Measurements from ENCODE around the gene MALRD1. TPM values are rescaled to one million over a fixed set of nuclear protein-coding genes. Genes with fewer than 3 reads are reported as not detected.
"Not testable (repeated sequence)": the region's sequence is repeated elsewhere in the genome, so short reads cannot be mapped to it uniquely, and the experiment has no call there.

MALRD1 gene
- total and polyA plus RNA-seq, 2 experiments from 2014 or later = 0.45 TPM; not detected in 1

DNA sequence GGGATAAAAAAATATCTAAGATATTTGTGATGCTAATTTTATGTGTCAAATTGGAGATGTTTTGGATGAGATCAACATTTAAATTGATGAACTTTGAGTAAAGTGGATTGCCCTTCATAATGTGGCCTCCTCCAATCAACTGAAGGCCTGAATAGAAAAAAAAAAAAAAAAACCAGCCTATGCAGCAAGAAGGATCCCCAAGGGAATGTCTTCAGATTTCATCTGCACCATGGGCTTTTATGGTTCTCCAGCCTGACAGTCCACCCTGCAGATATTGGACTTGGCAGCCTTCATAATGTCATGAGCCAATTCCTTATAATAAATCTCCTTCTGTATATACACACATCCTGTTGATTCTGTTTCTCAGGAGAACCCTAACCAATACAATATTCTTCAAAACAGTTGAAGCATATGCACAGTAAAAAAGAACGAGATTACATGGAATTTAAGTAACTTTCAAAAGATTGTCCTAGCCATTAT lies 450.7 kb downstream of the MALRD1 start:
- Histone ChIP-seq H3K9me2 (ENCODE audit: insufficient read depth) (peaks cover 8% of the 10 kb centered on the region; the same call in 1 of the 2 replicates), H3K9ac (no peak overlapping the region), H3K27ac (no peak overlapping the region), H2AFZ (no peak overlapping the region), H3K36me3 (ENCODE audit: low read depth) (no peaks in the 10 kb centered on the region), H3F3A (ENCODE audit: insufficient read depth) (peaks cover 23% of the 10 kb centered on the region), H3K4me2 (ENCODE audit: unreplicated experiment) (peak overlapping the region; percentile 5), H3K79me2 (ENCODE audit: insufficient read depth) (no peaks in the 10 kb centered on the region), H3K27me3 (replicated peaks; ENCODE audit: insufficient read depth) (no peaks in the 10 kb centered on the region), H3K4me3 (no peak overlapping the region), H3K4me1 (ENCODE audit: insufficient read depth) (peaks cover 17% of the 10 kb centered on the region), H4K20me1 (ENCODE audit: insufficient read depth) (0 out of 2 replicates have a peak, but pooled peaks cover 3% of the 10 kb centered on the region), H3K9me3 (ENCODE audit: low read depth) (no peaks in the 10 kb centered on the region)
- 91 to 92% methylated on average over 1 of the region's 1 CpG for WGBS, 2 experiments (ENCODE audit: low coverage in 1 of 2, low lambda C conversion rate in 2 of 2, missing lambda C conversion rate in 2 of 2)
- no peak for DNase-seq
- TF ChIP-seq EZH2 (IDR thresholded peaks at IDR 0.05; ENCODE audit: insufficient read depth, poor library complexity, severe bottlenecking) (no peak), EZH2phosphoT487 (IDR thresholded peaks at IDR 0.05; ENCODE audit: insufficient read depth, low read depth) (no peak)
- in situ Hi-C loops (cut with MboI) = no loop called here

DNA sequence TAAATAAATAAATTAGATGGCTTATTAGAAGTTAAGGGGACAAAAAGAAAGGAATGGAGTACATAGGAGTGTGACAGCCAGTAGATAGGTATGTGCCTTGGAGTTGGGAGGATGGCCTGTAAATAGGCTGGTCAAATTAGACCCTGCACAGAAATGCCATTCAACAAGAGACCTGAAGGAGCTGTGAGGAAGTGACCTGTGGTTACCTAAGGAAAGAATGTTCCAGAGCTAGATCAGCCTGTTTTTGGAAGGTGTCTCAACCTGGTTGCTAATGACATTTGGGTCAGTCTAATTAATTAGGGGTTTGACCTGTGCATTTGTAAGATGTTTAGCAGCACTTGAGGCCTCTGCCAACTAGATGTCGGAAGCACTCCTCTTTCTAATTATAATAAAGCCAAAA lies 452.4 kb downstream of the MALRD1 start:
- WGBS, 2 experiments (ENCODE audit: low coverage in 1 of 2, low lambda C conversion rate in 2 of 2, missing lambda C conversion rate in 2 of 2) = 71 to 82% methylated on average over 1 of the region's 1 CpG
- Histone ChIP-seq H3K27ac (no peak overlapping the region), H3F3A (ENCODE audit: insufficient read depth) (peaks cover 23% of the 10 kb centered on the region), H4K20me1 (ENCODE audit: insufficient read depth) (0 out of 2 replicates have a peak, but pooled peaks cover 3% of the 10 kb centered on the region), H3K4me2 (ENCODE audit: unreplicated experiment) (no peak overlapping the region), H3K9ac (no peak overlapping the region), H3K79me2 (ENCODE audit: insufficient read depth) (no peaks in the 10 kb centered on the region), H3K9me2 (ENCODE audit: insufficient read depth) (peaks cover 8% of the 10 kb centered on the region; the same call in 1 of the 2 replicates), H3K36me3 (ENCODE audit: low read depth) (no peaks in the 10 kb centered on the region), H3K9me3 (ENCODE audit: low read depth) (no peaks in the 10 kb centered on the region), H3K27me3 (replicated peaks; ENCODE audit: insufficient read depth) (no peaks in the 10 kb centered on the region), H2AFZ (no peak overlapping the region), H3K4me1 (ENCODE audit: insufficient read depth) (peaks cover 17% of the 10 kb centered on the region), H3K4me3 (no peak overlapping the region)
- TF ChIP-seq EZH2phosphoT487 (IDR thresholded peaks at IDR 0.05; ENCODE audit: insufficient read depth, low read depth) (no peak), EZH2 (IDR thresholded peaks at IDR 0.05; ENCODE audit: insufficient read depth, poor library complexity, severe bottlenecking) (no peak)
- DNase-seq = no peak
- in situ Hi-C loops (cut with MboI) = no loop called here

DNA sequence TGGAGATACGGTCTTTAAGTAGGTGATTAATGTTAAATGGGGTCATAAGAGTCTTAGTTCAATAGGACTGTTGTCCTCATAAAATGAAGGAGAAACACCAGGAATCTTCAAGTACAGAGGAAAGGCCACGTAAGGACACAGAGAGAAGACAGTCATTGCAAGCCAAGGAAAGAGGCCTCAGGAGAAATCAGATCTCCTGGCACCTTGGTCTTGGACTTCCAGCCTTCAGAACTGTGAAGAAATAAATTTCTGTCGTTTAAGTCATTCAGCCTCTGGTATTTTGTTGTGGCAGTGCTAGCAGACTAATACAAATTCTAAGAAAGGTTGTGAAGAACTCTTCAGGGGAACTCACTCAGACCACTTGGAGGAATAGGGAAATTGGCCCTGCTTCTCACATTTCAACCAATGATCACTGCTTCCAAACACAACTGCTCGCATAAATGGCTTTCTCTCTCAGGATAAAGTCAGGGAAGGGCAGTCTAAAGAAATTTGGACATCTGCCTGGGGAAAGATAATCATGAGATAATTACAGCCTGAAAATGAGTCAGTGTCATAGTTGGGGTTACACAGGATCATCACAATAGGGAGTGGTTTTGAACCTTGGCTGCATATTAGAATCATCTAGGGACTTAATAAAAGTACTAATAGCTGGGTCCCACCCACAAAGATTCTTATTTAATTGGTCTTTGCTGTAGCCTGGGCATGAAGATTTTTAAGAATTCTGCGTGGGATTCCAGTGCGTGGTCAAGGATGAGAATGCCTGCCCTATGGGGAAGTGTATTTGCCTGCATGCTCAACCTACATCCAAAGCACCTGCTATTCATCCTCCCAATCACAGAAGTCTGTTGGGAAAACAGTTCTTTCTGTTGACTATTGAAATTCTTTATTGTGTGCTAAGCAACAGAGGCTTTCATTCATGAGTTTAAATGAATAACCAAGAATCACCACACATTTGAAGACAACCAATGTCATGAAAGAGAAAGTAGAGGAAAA lies 457.0 kb downstream of the MALRD1 start:
- Histone ChIP-seq H3K4me3 (no peak overlapping the region), H3K79me2 (ENCODE audit: insufficient read depth) (no peaks in the 10 kb centered on the region), H3K4me1 (ENCODE audit: insufficient read depth) (no peaks in the 10 kb centered on the region), H3K9ac (no peak overlapping the region), H3K27me3 (replicated peaks; ENCODE audit: insufficient read depth) (no peaks in the 10 kb centered on the region), H3K4me2 (ENCODE audit: unreplicated experiment) (no peak overlapping the region), H3F3A (ENCODE audit: insufficient read depth) (no peaks in the 10 kb centered on the region), H3K9me3 (ENCODE audit: low read depth) (no peaks in the 10 kb centered on the region), H4K20me1 (ENCODE audit: insufficient read depth) (no peaks in the 10 kb centered on the region), H2AFZ (no peak overlapping the region), H3K36me3 (ENCODE audit: low read depth) (no peaks in the 10 kb centered on the region), H3K9me2 (ENCODE audit: insufficient read depth) (no peaks in the 10 kb centered on the region), H3K27ac (no peak overlapping the region)
- DNase-seq = no peak
- WGBS, 2 experiments (ENCODE audit: low coverage in 1 of 2, low lambda C conversion rate in 2 of 2, missing lambda C conversion rate in 2 of 2) = 73% methylated on average over 6 of the region's 6 CpGs
- TF ChIP-seq EZH2phosphoT487 (IDR thresholded peaks at IDR 0.05; ENCODE audit: insufficient read depth, low read depth) = no peak
- TF ChIP-seq EZH2 (IDR thresholded peaks at IDR 0.05; ENCODE audit: insufficient read depth, poor library complexity, severe bottlenecking) = no peak
- in situ Hi-C loops (cut with MboI) = no loop called here

DNA sequence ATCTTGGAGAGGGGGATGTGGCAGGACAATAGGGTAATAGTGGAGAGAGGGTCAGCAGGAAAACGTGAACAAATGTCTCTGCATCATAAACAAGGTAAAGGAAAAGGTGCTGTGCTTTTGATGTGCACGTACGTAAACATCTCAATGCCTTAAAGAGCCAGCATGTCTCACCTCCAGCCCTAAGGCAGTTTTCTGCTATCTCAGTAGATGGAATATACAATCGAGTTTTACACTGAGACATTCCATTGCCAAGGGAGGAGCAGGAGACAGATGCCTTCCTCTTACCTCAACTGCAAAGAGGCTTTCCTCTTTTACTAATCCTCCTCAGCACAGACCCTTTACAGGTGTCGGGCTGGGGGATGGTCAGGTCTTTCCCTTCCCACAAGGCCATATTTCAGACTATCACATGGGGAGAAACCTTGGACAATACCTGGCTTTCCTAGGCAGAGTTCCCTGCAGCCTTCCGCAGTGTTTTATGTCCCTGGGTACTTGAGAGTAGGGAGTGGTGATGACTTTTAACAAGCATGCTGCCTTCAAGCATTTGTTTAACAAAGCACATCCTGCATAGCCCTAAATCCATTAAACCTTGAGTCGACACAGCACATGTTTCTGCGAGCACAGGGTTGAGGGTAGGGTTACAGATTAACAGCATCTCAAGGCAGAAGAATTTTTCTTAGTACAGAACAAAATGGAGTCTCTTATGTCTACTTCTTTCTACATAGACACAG lies 461.6 kb downstream of the MALRD1 start:
- H2AFZ ChIP-seq; H3K9me3 ChIP-seq (ENCODE audit: low read depth); H3K4me2 ChIP-seq (ENCODE audit: unreplicated experiment); H3K4me3 ChIP-seq; H4K20me1 ChIP-seq (ENCODE audit: insufficient read depth); H3K79me2 ChIP-seq (ENCODE audit: insufficient read depth); H3K9me2 ChIP-seq (ENCODE audit: insufficient read depth); DNase-seq; in situ Hi-C loops (cut with MboI); H3K27ac ChIP-seq; H3K4me1 ChIP-seq (ENCODE audit: insufficient read depth); H3K9ac ChIP-seq; H3K27me3 ChIP-seq (replicated peaks; ENCODE audit: insufficient read depth); H3F3A ChIP-seq (ENCODE audit: insufficient read depth); H3K36me3 ChIP-seq (ENCODE audit: low read depth): not testable (repeated sequence)
- 53 to 54% methylated on average over 8 of the region's 8 CpGs for WGBS, 2 experiments (ENCODE audit: low coverage in 1 of 2, low lambda C conversion rate in 2 of 2, missing lambda C conversion rate in 2 of 2)

All from GM23248 (cell line).